Measurements from ENCODE around the gene ARAP1.

ARAP1 gene

GRCh38 chr11:72637198-72637597 is 115.0 kb downstream of the ARAP1 start:
- TF ChIP-seq CTCF (IDR thresholded peaks at IDR 0.05; ENCODE audit: control insufficient read depth, insufficient read depth, low read depth, low read length, missing control alignments), result no peak
- H3K4me3 ChIP-seq (ENCODE audit: control insufficient read depth, low read depth, low read length), result no peak overlapping the region
- no peak for DNase-seq (ENCODE audit: low read depth)

GRCh38 chr11:72636376-72636775 is 115.8 kb downstream of the ARAP1 start:
- no peak overlapping the region for H3K4me3 ChIP-seq (ENCODE audit: control insufficient read depth, low read depth, low read length)
- DNase-seq (ENCODE audit: low read depth), result no peak

GRCh38 chr11:72635933-72636332 is 116.3 kb downstream of the ARAP1 start:
- H3K4me3 ChIP-seq (ENCODE audit: control insufficient read depth, low read depth, low read length), result no peak overlapping the region
- no peak for TF ChIP-seq CTCF (IDR thresholded peaks at IDR 0.05; ENCODE audit: control insufficient read depth, insufficient read depth, low read depth, low read length, missing control alignments)
- DNase-seq (ENCODE audit: low read depth), result no peak

More at GRCh38 chr11:72636376-72636775, 115.8 kb downstream of the ARAP1 start:
- TF ChIP-seq CTCF (IDR thresholded peaks at IDR 0.05; ENCODE audit: control insufficient read depth, insufficient read depth, low read depth, low read length, missing control alignments), result no peak

GRCh38 chr11:72635309-72635915 is 116.8 kb downstream of the ARAP1 start:
- no peak for TF ChIP-seq CTCF (IDR thresholded peaks at IDR 0.05; ENCODE audit: control insufficient read depth, insufficient read depth, low read depth, low read length, missing control alignments)
- no peak for DNase-seq (ENCODE audit: low read depth)
- H3K4me3 ChIP-seq (ENCODE audit: control insufficient read depth, low read depth, low read length), result no peak overlapping the region
